ENCODE results near the gene METTL8. TPM values are rescaled to one million over a fixed set of nuclear protein-coding genes. Genes with fewer than 3 reads are reported as not detected.

The METTL8 gene
- total and polyA plus RNA-seq, 2 of the 13 experiments (the other 11 are each of a cell fraction or from before 2014, with no cell fraction given): 18.6 to 68.2 TPM

GRCh38 chr2:171271386-171271785, 162.4 kb downstream of the METTL8 start:
- BruUV-seq (replicated peaks): no TSS peak
- Histone ChIP-seq H3K9me3 (ENCODE audit: low read length) (no peaks in the 10 kb centered on the region), H3K79me2 (ENCODE audit: insufficient read depth, low read length) (no peaks in the 10 kb centered on the region), H3K27me3 (ENCODE audit: control insufficient read depth in 1 of 2, insufficient read depth in 2 of 2, low read length in 2 of 2) (no peaks in the 10 kb centered on the region), H3K9ac (ENCODE audit: insufficient read depth, low read depth, low read length) (no peak overlapping the region), H3K4me2 (ENCODE audit: low read depth, low read length) (no peak overlapping the region), H4K20me1 (ENCODE audit: insufficient read depth, low read length) (no peaks in the 10 kb centered on the region), H3K4me3 (replicated peaks in 1 of 3; ENCODE audit: insufficient read depth in 1 of 3, low read depth in 2 of 3, low read length in 3 of 3) (no peak overlapping the region), H3K27ac (ENCODE audit: extremely low read length, insufficient read depth, low read length) (no peak overlapping the region), H3K4me1 (ENCODE audit: insufficient read depth, low read length) (peaks cover 12% of the 10 kb centered on the region), H3K36me3 (replicated peaks in 1 of 2; ENCODE audit: control insufficient read depth in 1 of 2, insufficient read depth in 2 of 2, low read length in 2 of 2) (no peaks in the 10 kb centered on the region), H2AFZ (ENCODE audit: low read length) (no peak overlapping the region)
- POLR2A ChIA-PET: no interaction called here
- in situ Hi-C loops (cut with HindIII; ENCODE audit: extremely low pct_ligation_motif_present, low pct_unique_long_range_greater_than_20kb): no loop called here
- no peak for FAIRE-seq
- CTCF ChIA-PET (ENCODE audit: low intra/inter-chr PET ratio, low total read pairs): no interaction called here
- DNase-seq (ENCODE audit: low spot score): no peak
- intact Hi-C loops (cut with micrococcal nuclease; ENCODE audit: unreplicated experiment): no loop called here
- WGBS (ENCODE audit: low lambda C conversion rate): 2% methylated on average over 1 of the region's 1 CpG
- ATAC-seq: no peak
- TF ChIP-seq, protein P1, sequence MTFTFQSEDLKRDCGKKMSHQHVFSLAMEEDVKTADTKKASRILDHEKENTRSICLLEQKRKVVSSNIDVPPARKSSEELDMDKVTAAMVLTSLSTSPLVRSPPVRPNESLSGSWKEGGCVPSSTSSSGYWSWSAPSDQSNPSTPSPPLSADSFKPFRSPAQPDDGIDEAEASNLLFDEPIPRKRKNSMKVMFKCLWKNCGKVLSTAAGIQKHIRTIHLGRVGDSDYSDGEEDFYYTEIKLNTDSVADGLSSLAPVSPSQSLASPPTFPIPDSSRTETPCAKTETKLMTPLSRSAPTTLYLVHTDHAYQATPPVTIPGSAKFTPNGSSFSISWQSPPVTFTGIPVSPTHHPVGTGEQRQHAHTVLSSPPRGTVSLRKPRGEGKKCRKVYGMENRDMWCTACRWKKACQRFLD (CRISPR knock-in tag; IDR thresholded peaks at IDR 0.05; ENCODE audit: borderline replicate concordance): no peak
- TF ChIP-seq ZBTB26 (CRISPR knock-in tag; IDR thresholded peaks at IDR 0.05; ENCODE audit: borderline replicate concordance): no peak
- no peak for TF ChIP-seq MYC (CRISPR knock-in tag; IDR thresholded peaks at IDR 0.05; ENCODE audit: borderline replicate concordance)
- TF ChIP-seq, protein P2, sequence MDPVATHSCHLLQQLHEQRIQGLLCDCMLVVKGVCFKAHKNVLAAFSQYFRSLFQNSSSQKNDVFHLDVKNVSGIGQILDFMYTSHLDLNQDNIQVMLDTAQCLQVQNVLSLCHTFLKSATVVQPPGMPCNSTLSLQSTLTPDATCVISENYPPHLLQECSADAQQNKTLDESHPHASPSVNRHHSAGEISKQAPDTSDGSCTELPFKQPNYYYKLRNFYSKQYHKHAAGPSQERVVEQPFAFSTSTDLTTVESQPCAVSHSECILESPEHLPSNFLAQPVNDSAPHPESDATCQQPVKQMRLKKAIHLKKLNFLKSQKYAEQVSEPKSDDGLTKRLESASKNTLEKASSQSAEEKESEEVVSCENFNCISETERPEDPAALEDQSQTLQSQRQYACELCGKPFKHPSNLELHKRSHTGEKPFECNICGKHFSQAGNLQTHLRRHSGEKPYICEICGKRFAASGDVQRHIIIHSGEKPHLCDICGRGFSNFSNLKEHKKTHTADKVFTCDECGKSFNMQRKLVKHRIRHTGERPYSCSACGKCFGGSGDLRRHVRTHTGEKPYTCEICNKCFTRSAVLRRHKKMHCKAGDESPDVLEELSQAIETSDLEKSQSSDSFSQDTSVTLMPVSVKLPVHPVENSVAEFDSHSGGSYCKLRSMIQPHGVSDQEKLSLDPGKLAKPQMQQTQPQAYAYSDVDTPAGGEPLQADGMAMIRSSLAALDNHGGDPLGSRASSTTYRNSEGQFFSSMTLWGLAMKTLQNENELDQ (CRISPR knock-in tag; IDR thresholded peaks at IDR 0.05; ENCODE audit: borderline replicate concordance): no peak
- TF ChIP-seq, protein P3, sequence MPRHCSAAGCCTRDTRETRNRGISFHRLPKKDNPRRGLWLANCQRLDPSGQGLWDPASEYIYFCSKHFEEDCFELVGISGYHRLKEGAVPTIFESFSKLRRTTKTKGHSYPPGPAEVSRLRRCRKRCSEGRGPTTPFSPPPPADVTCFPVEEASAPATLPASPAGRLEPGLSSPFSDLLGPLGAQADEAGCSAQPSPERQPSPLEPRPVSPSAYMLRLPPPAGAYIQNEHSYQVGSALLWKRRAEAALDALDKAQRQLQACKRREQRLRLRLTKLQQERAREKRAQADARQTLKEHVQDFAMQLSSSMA (CRISPR knock-in tag; IDR thresholded peaks at IDR 0.05): no peak
- TF ChIP-seq ZNF205 (CRISPR knock-in tag; IDR thresholded peaks at IDR 0.05): no peak
- TF ChIP-seq, protein P4, sequence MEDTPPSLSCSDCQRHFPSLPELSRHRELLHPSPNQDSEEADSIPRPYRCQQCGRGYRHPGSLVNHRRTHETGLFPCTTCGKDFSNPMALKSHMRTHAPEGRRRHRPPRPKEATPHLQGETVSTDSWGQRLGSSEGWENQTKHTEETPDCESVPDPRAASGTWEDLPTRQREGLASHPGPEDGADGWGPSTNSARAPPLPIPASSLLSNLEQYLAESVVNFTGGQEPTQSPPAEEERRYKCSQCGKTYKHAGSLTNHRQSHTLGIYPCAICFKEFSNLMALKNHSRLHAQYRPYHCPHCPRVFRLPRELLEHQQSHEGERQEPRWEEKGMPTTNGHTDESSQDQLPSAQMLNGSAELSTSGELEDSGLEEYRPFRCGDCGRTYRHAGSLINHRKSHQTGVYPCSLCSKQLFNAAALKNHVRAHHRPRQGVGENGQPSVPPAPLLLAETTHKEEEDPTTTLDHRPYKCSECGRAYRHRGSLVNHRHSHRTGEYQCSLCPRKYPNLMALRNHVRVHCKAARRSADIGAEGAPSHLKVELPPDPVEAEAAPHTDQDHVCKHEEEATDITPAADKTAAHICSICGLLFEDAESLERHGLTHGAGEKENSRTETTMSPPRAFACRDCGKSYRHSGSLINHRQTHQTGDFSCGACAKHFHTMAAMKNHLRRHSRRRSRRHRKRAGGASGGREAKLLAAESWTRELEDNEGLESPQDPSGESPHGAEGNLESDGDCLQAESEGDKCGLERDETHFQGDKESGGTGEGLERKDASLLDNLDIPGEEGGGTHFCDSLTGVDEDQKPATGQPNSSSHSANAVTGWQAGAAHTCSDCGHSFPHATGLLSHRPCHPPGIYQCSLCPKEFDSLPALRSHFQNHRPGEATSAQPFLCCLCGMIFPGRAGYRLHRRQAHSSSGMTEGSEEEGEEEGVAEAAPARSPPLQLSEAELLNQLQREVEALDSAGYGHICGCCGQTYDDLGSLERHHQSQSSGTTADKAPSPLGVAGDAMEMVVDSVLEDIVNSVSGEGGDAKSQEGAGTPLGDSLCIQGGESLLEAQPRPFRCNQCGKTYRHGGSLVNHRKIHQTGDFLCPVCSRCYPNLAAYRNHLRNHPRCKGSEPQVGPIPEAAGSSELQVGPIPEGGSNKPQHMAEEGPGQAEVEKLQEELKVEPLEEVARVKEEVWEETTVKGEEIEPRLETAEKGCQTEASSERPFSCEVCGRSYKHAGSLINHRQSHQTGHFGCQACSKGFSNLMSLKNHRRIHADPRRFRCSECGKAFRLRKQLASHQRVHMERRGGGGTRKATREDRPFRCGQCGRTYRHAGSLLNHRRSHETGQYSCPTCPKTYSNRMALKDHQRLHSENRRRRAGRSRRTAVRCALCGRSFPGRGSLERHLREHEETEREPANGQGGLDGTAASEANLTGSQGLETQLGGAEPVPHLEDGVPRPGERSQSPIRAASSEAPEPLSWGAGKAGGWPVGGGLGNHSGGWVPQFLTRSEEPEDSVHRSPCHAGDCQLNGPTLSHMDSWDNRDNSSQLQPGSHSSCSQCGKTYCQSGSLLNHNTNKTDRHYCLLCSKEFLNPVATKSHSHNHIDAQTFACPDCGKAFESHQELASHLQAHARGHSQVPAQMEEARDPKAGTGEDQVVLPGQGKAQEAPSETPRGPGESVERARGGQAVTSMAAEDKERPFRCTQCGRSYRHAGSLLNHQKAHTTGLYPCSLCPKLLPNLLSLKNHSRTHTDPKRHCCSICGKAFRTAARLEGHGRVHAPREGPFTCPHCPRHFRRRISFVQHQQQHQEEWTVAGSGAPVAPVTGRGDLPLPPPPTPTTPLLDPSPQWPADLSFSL (CRISPR knock-in tag; IDR thresholded peaks at IDR 0.05): no peak
- no peak for TF ChIP-seq PAWR (CRISPR knock-in tag; IDR thresholded peaks at IDR 0.05; ENCODE audit: borderline replicate concordance)
- no peak for TF ChIP-seq FOXO1 (CRISPR knock-in tag; IDR thresholded peaks at IDR 0.05)
- TF ChIP-seq, protein P5, sequence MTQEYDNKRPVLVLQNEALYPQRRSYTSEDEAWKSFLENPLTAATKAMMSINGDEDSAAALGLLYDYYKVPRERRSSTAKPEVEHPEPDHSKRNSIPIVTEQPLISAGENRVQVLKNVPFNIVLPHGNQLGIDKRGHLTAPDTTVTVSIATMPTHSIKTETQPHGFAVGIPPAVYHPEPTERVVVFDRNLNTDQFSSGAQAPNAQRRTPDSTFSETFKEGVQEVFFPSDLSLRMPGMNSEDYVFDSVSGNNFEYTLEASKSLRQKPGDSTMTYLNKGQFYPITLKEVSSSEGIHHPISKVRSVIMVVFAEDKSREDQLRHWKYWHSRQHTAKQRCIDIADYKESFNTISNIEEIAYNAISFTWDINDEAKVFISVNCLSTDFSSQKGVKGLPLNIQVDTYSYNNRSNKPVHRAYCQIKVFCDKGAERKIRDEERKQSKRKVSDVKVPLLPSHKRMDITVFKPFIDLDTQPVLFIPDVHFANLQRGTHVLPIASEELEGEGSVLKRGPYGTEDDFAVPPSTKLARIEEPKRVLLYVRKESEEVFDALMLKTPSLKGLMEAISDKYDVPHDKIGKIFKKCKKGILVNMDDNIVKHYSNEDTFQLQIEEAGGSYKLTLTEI (CRISPR knock-in tag; conservative IDR thresholded peaks at IDR 0.05): no peak

All from HepG2 (cell line).